GM06990 (cell line): Measurements from ENCODE around the gene CXorf49.
"Not testable (repeated sequence)": the region's sequence is repeated elsewhere in the genome, so short reads cannot be mapped to it uniquely, and the experiment has no call there.

Source experiments
- DNase-seq: peaks from one replicate; pipeline ENCODE4 v3.0.0-alpha.2; 2011; ENCODE audit not compliant: insufficient read length; ENCODE audit errors: extremely low read depth
- H3K27me3 ChIP-seq: replicated peaks from 2 replicates; pipeline ENCODE4 v1.6.0; 2011; ENCODE audit warnings: low read length; ENCODE audit not compliant: control insufficient read depth, insufficient read depth
- H3K36me3 ChIP-seq: 2 replicates; pipeline ENCODE4 v1.5.1; 2011; ENCODE audit warnings: low read length; ENCODE audit not compliant: control insufficient read depth, insufficient read depth
- H3K4me3 ChIP-seq: replicated peaks from 2 replicates; pipeline ENCODE4 v1.5.1; 2011; ENCODE audit warnings: low read depth, mild to moderate bottlenecking, control low read depth, low read length
- TF ChIP-seq, protein P1 (sequence below): IDR thresholded peaks from 2 replicates; pipeline ENCODE4 v1.5.1; 2011; ENCODE audit warnings: low read length, control low read depth, mild to moderate bottlenecking, inconsistent platforms; ENCODE audit not compliant: insufficient read depth, poor library complexity, severe bottlenecking

CXorf49 gene

DNA sequence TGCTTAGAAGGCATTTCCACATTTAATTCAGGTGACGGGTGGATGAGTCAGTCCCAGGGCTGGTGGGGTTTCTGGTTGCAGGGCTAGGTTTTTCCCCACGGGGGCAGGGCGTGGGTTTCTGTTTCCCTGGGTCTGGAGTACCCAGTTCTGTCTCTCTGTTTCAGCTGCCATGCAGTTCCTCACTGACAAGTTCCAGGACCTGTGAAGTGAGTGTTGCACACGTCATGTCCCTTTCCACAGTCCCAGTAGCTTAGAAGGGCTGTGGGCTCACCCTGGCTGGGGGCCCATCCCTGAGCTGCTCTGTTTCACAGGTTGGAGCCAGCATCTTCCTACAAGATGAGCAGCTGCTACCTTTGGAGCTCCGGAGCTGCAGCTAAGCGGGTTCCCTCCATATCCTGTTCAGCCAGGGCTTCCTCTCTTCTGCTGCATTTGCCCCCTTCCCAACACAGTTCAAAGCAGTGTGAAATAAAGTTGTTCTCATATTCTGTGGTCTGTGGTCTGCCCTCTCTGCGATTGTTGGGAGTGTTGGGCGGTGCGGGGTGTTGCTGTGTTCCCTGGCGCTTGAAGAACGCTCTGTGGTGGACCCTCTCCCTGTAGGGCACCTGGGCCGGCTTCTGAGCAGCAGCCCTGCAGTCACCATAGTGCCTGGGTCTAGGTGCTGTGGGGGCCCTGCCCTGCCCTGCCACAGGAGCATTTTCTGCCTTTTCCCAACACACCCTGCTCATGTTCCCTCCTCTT, 46.9 kb downstream of the CXorf49 start:
- TF ChIP-seq, protein P1, sequence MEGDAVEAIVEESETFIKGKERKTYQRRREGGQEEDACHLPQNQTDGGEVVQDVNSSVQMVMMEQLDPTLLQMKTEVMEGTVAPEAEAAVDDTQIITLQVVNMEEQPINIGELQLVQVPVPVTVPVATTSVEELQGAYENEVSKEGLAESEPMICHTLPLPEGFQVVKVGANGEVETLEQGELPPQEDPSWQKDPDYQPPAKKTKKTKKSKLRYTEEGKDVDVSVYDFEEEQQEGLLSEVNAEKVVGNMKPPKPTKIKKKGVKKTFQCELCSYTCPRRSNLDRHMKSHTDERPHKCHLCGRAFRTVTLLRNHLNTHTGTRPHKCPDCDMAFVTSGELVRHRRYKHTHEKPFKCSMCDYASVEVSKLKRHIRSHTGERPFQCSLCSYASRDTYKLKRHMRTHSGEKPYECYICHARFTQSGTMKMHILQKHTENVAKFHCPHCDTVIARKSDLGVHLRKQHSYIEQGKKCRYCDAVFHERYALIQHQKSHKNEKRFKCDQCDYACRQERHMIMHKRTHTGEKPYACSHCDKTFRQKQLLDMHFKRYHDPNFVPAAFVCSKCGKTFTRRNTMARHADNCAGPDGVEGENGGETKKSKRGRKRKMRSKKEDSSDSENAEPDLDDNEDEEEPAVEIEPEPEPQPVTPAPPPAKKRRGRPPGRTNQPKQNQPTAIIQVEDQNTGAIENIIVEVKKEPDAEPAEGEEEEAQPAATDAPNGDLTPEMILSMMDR, result no peak
- Histone ChIP-seq H3K36me3 (no peaks in the 10 kb centered on the region), H3K27me3 (no peaks in the 10 kb centered on the region; the same call in 1 of the 2 replicates), H3K4me3 (no peak overlapping the region)
- DNase-seq, result no peak

DNA sequence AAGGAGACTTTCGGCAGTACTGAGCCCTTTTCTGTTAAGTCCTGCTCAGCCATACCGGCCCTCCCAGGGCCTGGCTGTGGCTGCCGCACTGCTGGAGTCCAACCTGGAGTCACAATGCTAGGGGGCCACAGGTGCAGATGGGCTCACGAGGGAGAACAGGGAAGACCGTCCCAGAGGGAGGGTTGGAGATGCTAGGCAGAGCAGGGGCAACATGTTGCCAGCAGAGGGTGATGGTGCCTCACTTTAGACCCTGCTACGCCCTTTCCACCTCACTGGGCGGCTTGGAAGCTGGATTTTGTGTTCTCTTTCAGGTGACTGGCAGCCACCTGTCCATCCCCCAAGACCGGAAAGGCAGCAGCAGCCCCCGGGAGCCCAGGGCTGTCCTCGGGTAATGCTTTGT, 48.1 kb downstream of the CXorf49 start:
- H3K27me3 ChIP-seq, result not testable (repeated sequence)

DNA sequence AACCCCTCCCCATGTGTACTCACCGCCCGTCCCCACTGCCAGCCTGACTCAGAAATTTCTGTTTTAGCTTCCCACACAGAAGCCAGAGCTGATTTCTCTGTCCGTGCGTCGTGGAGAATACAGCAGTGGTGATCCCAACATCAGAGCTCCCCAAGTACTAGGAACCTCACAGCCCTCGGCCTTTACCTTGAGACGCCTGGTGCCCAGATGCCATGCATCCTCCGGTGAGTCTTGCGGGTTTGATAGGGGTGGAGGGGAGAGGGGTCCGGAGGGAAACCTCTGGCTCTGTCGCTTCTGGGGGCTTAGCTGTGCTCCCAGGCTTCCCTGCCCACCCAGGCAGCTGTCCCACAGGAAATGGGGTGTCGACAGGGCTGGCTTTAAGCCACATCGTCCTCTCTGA, 48.6 kb downstream of the CXorf49 start:
- H3K4me3 ChIP-seq, result no peak overlapping the region
- no peaks in the 10 kb centered on the region; the same call in 1 of the 2 replicates for H3K27me3 ChIP-seq
- no peak for DNase-seq
- no peaks in the 10 kb centered on the region for H3K36me3 ChIP-seq
- TF ChIP-seq, protein P1, result no peak

More for the DNA sequence above, 48.1 kb downstream of the CXorf49 start:
- DNase-seq, H3K4me3 ChIP-seq, H3K36me3 ChIP-seq: not testable (repeated sequence)
- TF ChIP-seq, protein P1, result peak; percentile 46

DNA sequence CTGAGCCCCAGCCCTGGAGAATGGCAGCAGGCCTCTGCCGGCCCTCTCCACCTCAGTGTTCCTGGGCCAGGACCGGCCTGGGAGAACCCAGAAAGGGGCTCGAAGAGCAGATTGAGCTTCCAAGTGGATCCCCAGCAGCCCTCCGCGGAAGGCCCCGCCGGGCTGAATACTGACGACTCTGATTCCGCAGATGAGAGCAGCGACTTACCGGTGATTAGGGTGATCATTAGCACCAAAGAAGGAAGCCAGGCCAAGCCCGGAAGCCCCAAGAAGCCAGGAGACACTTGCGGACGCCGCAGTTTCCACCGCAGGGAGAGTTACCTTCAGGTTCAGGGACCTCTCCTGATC, 49.9 kb downstream of the CXorf49 start:
- DNase-seq, result no peak
- Histone ChIP-seq H3K27me3 (no peaks in the 10 kb centered on the region; the same call in 1 of the 2 replicates), H3K4me3 (no peak overlapping the region), H3K36me3 (no peaks in the 10 kb centered on the region)
- TF ChIP-seq, protein P1, result no peak

DNA sequence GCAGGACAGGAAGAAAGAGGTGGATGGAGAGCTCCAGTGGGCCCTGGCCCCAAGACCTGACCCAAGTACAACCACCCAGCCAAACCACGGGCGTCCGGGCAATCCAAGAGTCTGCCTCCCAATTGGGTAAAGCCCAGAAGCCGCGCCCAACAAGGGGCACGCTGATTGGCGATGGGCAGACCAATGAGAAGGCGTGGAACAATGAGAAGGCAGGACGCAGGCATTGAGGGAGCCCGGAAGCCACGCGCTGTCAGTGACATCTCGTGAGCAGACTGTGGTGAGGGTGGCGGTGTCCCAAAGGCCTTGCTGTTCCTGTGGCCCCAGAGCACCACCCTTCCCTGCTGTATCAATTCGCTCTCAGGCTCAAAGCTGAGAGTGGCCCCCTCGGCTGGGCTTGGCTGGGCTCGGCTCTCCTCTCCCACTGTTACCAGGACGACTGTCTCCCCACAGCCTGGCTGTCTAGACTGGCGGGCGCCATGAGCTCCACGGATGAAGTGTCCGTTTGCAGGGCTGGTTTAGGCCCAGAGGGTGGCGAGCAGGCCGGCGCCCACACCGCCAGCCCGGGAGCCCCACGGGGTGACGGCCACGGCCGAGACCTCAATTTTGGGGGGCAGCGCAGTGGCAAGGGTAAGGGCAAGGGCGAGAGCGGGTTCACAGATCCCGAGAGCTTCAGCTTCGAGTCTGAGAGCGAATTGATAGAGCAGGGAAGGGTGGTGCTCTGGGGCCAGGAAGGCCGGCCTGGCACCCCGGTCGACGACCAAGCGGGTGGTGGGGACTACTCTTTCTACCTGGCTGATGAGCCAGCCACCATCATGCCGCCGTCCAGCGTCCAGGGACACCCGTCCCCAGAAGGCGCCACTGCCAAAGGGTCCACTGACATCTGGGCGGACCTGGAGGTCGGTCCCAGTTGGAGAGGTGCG, 50.5 kb downstream of the CXorf49 start, which contains the start of gene LOC101059915:
LOC101059915 (plus strand) TSS at position 219 of the 920 bp plus-strand sequence.
- TF ChIP-seq, protein P1, result no peak
- Histone ChIP-seq H3K36me3 (no peaks in the 10 kb centered on the region), H3K4me3 (no peak within 1 kb of the TSS), H3K27me3 (no peaks in the 10 kb centered on the region; the same call in 1 of the 2 replicates)
- DNase-seq, result no peak
